Stimulated activated memory B cell treated with anti-CD40 and anti-IgM and Interleukin-4, amounts not matched to agents 10 μg/mL and 1 μg/mL and 100 μg/mL, for 72 hours (primary cell): ENCODE measurements around the gene CRB1.

Experiments
- ATAC-seq: fragments of 150-1000 bp; cut with Tn5 transposase; 2 replicates; pipeline ENCODE4 v1.10.0; 2021
- H3K27ac Mint-ChIP-seq: one replicate; pipeline ENCODE4 v1.8.0; 2022; ENCODE audit warnings: mild to moderate bottlenecking, mixed read lengths
- H3K27me3 Mint-ChIP-seq: one replicate; pipeline ENCODE4 v1.8.0; 2022; ENCODE audit warnings: mixed read lengths
- H3K36me3 Mint-ChIP-seq: one replicate; pipeline ENCODE4 v1.8.0; 2022; ENCODE audit warnings: mixed read lengths
- H3K4me1 Mint-ChIP-seq: one replicate; pipeline ENCODE4 v1.8.0; 2022; ENCODE audit warnings: mixed read lengths
- H3K4me3 Mint-ChIP-seq: one replicate; pipeline ENCODE4 v1.8.0; 2022; ENCODE audit warnings: mild to moderate bottlenecking, moderate library complexity, mixed read lengths
- H3K9me3 Mint-ChIP-seq: one replicate; pipeline ENCODE4 v1.8.0; 2022; ENCODE audit warnings: mixed read lengths

The CRB1 gene

GRCh38 chr1:197268012-197268411, at the start of gene CRB1:
CRB1 (plus strand) TSS chr1:197268252; CDS start chr1:197268413, 161 bp downstream.
- ATAC-seq = no peak
- H3K4me1 Mint-ChIP-seq = no peaks in the 10 kb centered on the region
- H3K27ac Mint-ChIP-seq = no peak within 1 kb of the TSS
- no peaks in the 10 kb centered on the region for H3K27me3 Mint-ChIP-seq
- H3K9me3 Mint-ChIP-seq = peaks cover 3% of the 10 kb centered on the region
- H3K4me3 Mint-ChIP-seq = no peak within 1 kb of the TSS
- H3K36me3 Mint-ChIP-seq = no peaks in the 10 kb centered on the region

DNA sequence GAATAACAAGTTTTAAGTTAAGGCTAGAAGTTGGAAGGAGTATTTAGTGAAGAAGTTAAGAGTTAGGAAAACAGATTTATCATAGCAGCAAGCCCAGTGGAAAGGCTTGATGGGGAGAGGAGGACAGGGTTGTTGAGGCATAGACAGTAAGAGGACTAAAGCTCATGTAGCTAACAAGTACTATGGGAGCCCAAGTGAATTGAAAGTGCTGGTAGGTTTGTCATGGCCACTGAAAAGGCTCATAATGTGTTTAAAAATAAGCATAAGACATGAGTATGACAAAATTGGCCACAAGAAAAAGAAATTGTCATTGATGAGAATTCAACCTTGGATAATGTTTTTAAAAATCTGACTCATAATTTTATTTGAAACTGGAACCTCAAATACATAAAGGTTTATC, 49.2 kb upstream of the CRB1 start:
- no peaks in the 10 kb centered on the region for H3K4me1 Mint-ChIP-seq
- H3K9me3 Mint-ChIP-seq = no peaks in the 10 kb centered on the region
- ATAC-seq = no peak
- no peak overlapping the region for H3K27ac Mint-ChIP-seq
- H3K4me3 Mint-ChIP-seq = no peak overlapping the region
- no peaks in the 10 kb centered on the region for H3K36me3 Mint-ChIP-seq
- H3K27me3 Mint-ChIP-seq = no peaks in the 10 kb centered on the region

- H3K4me1 Mint-ChIP-seq = no peaks in the 10 kb centered on the region
- ATAC-seq = no peak
Observed at GRCh38 chr1:197222025-197222685, 45.9 kb upstream of the CRB1 start.

GRCh38 chr1:197222780-197223179, 45.3 kb upstream of the CRB1 start:
- H3K27ac Mint-ChIP-seq = no peak overlapping the region
- no peaks in the 10 kb centered on the region for H3K27me3 Mint-ChIP-seq
- no peaks in the 10 kb centered on the region for H3K36me3 Mint-ChIP-seq
- H3K9me3 Mint-ChIP-seq = no peaks in the 10 kb centered on the region
- H3K4me3 Mint-ChIP-seq = no peak overlapping the region
- no peaks in the 10 kb centered on the region for H3K4me1 Mint-ChIP-seq
- ATAC-seq = no peak

More at GRCh38 chr1:197222025-197222685, 45.9 kb upstream of the CRB1 start:
- Mint-ChIP-seq H3K36me3 (no peaks in the 10 kb centered on the region), H3K9me3 (no peaks in the 10 kb centered on the region), H3K27me3 (no peaks in the 10 kb centered on the region), H3K27ac (no peak overlapping the region), H3K4me3 (no peak overlapping the region)

DNA sequence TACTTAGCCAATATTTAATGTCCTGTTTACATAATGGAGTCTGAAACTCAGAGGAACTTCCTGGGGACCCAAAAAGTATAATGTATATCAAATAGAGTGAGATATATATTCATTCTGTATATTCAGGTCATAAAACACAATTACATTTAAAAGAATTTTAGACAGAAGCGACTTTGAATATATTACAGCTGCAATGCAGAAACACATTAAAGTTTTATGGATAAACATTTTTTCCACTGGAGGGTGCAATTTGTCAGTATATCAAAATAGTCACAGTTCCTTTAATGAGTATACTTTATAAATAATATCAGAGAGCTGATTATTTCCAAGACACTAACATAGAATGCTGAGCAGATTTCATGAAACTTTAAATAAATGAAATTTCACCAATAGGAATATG, 43.9 kb upstream of the CRB1 start:
- Mint-ChIP-seq H3K36me3 (no peaks in the 10 kb centered on the region), H3K27me3 (no peaks in the 10 kb centered on the region), H3K4me1 (no peaks in the 10 kb centered on the region), H3K27ac (no peak overlapping the region), H3K4me3 (no peak overlapping the region), H3K9me3 (no peaks in the 10 kb centered on the region)
- ATAC-seq = no peak

DNA sequence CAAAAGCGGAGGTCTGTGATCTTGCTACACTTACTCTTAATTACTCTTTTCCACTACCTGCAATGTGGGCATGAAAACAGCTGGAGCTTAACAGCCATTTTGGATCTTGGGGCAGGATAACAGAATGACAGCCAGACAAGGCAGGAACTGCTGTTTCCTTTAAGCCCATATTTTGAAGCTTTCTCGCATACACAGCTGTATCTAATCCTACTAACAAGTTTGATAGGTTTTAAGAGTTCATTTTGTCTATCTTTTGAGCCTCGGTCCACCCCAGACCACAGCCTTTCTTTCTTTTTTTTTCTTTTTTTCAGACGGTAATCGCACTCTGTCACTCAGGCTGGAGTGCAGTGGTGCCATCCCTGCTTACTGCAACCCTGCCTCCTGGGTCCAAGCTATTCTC, 42.4 kb upstream of the CRB1 start:
- H3K9me3 Mint-ChIP-seq = no peaks in the 10 kb centered on the region
- no peak for ATAC-seq
- H3K4me1 Mint-ChIP-seq = no peaks in the 10 kb centered on the region
- H3K27ac Mint-ChIP-seq = no peak overlapping the region
- H3K36me3 Mint-ChIP-seq = no peaks in the 10 kb centered on the region
- H3K27me3 Mint-ChIP-seq = no peaks in the 10 kb centered on the region
- H3K4me3 Mint-ChIP-seq = no peak overlapping the region

DNA sequence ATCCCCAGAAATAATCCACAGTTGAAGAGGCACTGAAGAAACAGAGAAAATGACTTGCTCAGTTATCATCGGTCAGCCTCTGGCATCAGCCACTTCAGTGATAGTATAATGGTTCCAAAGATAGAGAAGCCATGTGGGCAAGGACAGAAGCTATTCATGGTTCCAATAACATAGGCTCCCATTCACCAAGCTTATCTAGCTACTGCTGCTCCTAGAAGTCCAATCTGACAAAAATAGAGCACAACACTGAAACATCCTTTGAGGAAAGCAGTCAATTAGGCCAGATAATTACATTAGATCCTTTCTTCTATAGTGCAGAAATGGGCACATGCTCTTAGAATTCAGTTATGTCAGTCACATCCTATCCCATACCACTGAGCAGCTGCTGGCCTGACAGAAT, 33.5 kb upstream of the CRB1 start:
- no peaks in the 10 kb centered on the region for H3K9me3 Mint-ChIP-seq
- H3K27me3 Mint-ChIP-seq = no peaks in the 10 kb centered on the region
- ATAC-seq = peak; percentile 25
- H3K4me1 Mint-ChIP-seq = no peaks in the 10 kb centered on the region
- H3K4me3 Mint-ChIP-seq = no peak overlapping the region
- H3K36me3 Mint-ChIP-seq = no peaks in the 10 kb centered on the region
- H3K27ac Mint-ChIP-seq = no peak overlapping the region

DNA sequence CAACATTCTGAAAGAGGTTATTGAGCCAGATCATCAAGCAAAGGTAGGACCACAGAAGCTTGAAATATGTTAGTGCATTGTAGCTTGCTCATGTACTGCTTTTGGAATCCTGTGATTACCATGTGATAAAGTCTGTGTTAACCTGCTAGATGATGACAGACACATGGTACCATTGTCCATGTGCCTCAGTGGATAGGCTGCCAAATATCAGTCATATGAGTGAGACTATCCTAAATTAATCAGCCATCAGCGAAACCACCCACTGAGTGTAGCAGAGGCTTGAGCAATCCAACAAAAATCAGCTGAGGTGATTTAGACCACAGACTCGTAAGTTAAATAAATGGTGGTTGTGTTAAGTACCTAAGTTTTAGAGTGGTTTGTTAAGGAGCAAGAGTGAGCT, 32.7 kb upstream of the CRB1 start:
- Mint-ChIP-seq H3K4me3 (no peak overlapping the region), H3K9me3 (no peaks in the 10 kb centered on the region), H3K36me3 (no peaks in the 10 kb centered on the region), H3K27me3 (no peaks in the 10 kb centered on the region), H3K4me1 (no peaks in the 10 kb centered on the region), H3K27ac (no peak overlapping the region)
- ATAC-seq = no peak

GRCh38 chr1:197247465-197247864, 20.6 kb upstream of the CRB1 start:
- peaks cover 10% of the 10 kb centered on the region for H3K27me3 Mint-ChIP-seq
- no peak for ATAC-seq
- peaks cover 7% of the 10 kb centered on the region for H3K36me3 Mint-ChIP-seq
- H3K9me3 Mint-ChIP-seq = peaks cover 6% of the 10 kb centered on the region
- no peak overlapping the region for H3K4me3 Mint-ChIP-seq
- no peaks in the 10 kb centered on the region for H3K4me1 Mint-ChIP-seq
- H3K27ac Mint-ChIP-seq = no peak overlapping the region

DNA sequence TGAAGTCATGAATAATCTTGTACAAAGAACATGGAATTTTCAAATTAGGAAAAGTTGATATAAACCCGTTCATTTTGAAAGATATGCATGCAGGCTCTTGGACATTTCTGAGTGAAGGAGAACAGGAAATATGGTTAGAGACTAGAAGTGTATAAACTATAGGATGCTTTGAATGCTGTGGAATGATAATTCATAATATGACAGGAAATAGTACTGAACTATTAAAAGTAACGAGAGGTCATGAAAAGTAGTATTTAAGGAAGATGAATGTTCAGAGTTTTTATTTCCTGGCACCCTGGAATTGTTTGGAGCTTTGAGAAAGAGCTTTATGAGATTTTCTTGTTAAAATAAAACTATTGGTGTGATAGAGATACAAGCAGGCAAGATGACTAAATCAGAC, 18.7 kb upstream of the CRB1 start:
- Mint-ChIP-seq H3K36me3 (peaks cover 7% of the 10 kb centered on the region), H3K4me3 (no peak overlapping the region), H3K9me3 (peaks cover 3% of the 10 kb centered on the region), H3K27ac (no peak overlapping the region), H3K27me3 (peaks cover 8% of the 10 kb centered on the region), H3K4me1 (no peaks in the 10 kb centered on the region)
- ATAC-seq = no peak

GRCh38 chr1:197250616-197251015, 17.4 kb upstream of the CRB1 start:
- ATAC-seq = no peak
- Mint-ChIP-seq H3K9me3 (no peaks in the 10 kb centered on the region), H3K4me1 (no peaks in the 10 kb centered on the region), H3K27ac (no peak overlapping the region), H3K27me3 (no peaks in the 10 kb centered on the region), H3K4me3 (no peak overlapping the region), H3K36me3 (no peaks in the 10 kb centered on the region)

DNA sequence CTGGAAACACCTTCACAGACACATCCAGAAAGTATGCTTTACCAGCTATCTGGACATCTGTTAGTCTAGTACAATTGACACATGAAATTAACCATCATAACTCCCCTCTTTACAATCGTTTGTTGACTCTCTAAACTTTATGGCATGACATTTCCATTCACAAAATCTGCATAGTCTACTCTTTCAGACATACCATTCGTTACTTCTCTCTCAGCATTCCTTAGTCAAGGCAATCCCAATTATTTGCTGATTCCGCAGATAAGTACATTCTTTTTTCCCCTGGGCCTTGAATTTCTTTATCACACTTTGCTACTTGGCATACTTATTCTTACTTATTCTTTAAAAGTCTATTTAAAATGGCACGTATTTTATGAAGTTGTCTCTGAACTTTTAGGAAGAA, 15.1 kb upstream of the CRB1 start:
- no peak for ATAC-seq
- no peak overlapping the region for H3K4me3 Mint-ChIP-seq
- no peak overlapping the region for H3K27ac Mint-ChIP-seq
- no peaks in the 10 kb centered on the region for H3K36me3 Mint-ChIP-seq
- no peaks in the 10 kb centered on the region for H3K4me1 Mint-ChIP-seq
- H3K9me3 Mint-ChIP-seq = no peaks in the 10 kb centered on the region
- H3K27me3 Mint-ChIP-seq = no peaks in the 10 kb centered on the region

DNA sequence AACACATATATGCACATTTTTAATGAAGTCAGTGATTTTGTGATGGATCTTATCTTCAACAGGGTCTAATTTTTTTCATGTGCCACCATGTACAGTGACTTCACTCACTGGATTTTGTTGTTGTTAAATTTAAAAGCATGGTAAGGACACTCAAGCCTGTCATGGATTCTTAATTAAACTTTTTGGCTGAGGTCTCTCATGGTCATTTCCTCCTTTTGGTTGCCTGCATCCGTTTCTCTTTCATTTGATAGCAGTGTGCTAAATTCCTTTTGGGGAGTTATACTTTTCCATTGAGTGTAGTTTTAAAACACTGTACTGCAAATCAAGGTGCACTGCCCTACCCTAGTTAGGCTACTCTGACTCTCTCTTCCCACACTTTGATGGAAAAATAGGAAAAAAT, 13.2 kb upstream of the CRB1 start:
- Mint-ChIP-seq H3K27me3 (no peaks in the 10 kb centered on the region), H3K36me3 (no peaks in the 10 kb centered on the region), H3K27ac (no peak overlapping the region), H3K4me1 (no peaks in the 10 kb centered on the region), H3K4me3 (no peak overlapping the region), H3K9me3 (no peaks in the 10 kb centered on the region)
- no peak for ATAC-seq

DNA sequence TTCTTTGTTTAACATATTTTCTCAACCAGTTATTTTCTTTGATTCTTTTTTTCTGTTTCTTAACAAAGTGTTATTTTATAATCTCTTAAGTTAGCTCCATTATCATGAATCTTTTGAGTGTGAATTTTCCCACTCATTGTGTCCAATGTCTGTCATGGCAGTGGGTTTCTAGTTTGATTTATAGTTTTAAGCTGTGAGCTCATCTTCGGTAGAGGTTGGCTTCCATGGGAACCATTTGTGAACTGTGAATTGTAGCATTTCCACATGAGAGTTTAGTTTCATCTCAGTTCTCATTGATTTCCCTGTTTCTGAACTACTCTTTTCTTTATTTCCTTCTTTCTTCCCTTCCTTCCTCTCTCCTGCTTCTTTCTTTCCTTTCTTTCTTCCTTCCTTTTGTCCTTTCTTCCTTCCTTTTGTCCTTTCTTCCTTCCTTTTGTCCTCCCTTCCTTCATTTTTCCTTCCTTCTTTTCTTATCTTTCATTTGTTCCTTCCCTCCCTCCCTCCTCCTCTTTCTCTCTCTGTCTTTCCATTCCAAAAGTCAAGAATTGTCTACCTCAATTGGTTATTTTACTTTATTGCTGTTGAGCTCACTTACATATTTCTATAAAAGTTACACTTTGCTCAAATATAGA, 3.0 kb upstream of the CRB1 start:
- Mint-ChIP-seq H3K4me3 (no peak overlapping the region), H3K27ac (no peak overlapping the region)

GRCh38 chr1:197269053-197269452, 1.0 kb downstream of the CRB1 start:
- peaks cover 3% of the 10 kb centered on the region for H3K9me3 Mint-ChIP-seq
- H3K36me3 Mint-ChIP-seq = no peaks in the 10 kb centered on the region
- no peak for ATAC-seq
- H3K4me1 Mint-ChIP-seq = no peaks in the 10 kb centered on the region
- H3K4me3 Mint-ChIP-seq = no peak overlapping the region
- no peak overlapping the region for H3K27ac Mint-ChIP-seq
- H3K27me3 Mint-ChIP-seq = no peaks in the 10 kb centered on the region

More for the DNA sequence above, 3.0 kb upstream of the CRB1 start:
- Mint-ChIP-seq H3K27me3 (no peaks in the 10 kb centered on the region), H3K4me1 (no peaks in the 10 kb centered on the region), H3K9me3 (peaks cover 3% of the 10 kb centered on the region), H3K36me3 (no peaks in the 10 kb centered on the region)
- ATAC-seq = no peak

DNA sequence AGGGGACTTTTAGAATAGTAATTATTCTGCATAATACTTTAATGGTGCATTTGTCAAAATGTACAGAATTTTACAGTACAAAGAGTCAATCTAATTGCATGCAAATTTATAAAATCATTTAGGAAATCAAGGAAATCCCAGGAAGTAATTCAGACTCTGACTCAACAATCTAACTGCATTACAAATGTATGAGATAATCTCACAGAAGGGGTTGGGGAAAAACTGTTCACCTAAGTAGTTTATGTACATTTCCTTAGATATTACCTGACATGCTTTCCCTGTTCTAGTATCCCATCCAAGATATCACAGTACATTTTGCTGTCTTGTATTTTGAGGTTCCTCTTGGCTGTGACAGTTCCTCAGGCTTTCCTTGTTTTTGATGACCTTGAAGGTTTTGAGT, 4.7 kb downstream of the CRB1 start:
- H3K27ac Mint-ChIP-seq = no peak overlapping the region

More for the DNA sequence above, 4.7 kb downstream of the CRB1 start:
- no peak for ATAC-seq
- Mint-ChIP-seq H3K27me3 (no peaks in the 10 kb centered on the region), H3K4me3 (no peak overlapping the region), H3K4me1 (no peaks in the 10 kb centered on the region), H3K9me3 (peaks cover under 1% of the 10 kb centered on the region), H3K36me3 (no peaks in the 10 kb centered on the region)
